Cardiac septum (tissue), 1 donor: Measurements from ENCODE around the gene MORF4L1. TPM values are rescaled to one million over a fixed set of nuclear protein-coding genes. Genes with fewer than 3 reads are reported as not detected.
"Not testable (repeated sequence)": the region's sequence is repeated elsewhere in the genome, so short reads cannot be mapped to it uniquely, and the experiment has no call there.

Experiments used
- DNase-seq: peaks from one replicate; pipeline ENCODE4 v3.0.0-alpha.2; 2020; ENCODE audit warnings: low spot score
- intact Hi-C: fragments of 100-400 bp; cut with DNase I; formaldehyde crosslinking; loops from one replicate; pipeline ENCODE4 v1.14.0; 2022
- total RNA-seq: library from RNA; stranded (reverse); fragmentation: NEBNext Ultra II Directional; extraction: Animal tissue kit (Norgen Biotek cat#: 25700); gene quantifications from one replicate; pipeline ENCODE4 v1.2.1, GENCODE V29; 2021
- donor health status: DM: no; HTN: no; CAD: no.

MORF4L1 gene
- total RNA-seq, 1 donor from 2014 or later = 335 TPM

DNA sequence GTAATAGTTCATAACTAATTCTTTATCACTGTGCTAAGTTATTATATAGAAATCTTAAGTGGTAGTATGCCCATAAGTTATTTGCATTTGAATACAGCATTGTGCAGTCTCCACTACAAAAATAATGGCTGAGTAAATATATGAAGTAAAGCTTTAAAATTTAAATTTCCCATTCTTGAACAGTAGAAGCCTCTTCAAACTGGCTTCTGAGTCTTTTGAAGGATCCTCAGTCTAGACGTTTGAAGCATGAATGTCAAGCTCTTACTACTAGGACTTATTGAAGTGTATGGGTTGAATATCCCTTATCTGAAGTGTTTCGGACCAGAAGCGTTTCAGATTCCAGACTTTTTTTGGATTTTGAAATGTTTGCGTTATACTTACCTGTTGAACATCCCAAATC, 16.3 kb downstream of the MORF4L1 start:
- DNase-seq = no peak
- intact Hi-C loops = no loop called here

DNA sequence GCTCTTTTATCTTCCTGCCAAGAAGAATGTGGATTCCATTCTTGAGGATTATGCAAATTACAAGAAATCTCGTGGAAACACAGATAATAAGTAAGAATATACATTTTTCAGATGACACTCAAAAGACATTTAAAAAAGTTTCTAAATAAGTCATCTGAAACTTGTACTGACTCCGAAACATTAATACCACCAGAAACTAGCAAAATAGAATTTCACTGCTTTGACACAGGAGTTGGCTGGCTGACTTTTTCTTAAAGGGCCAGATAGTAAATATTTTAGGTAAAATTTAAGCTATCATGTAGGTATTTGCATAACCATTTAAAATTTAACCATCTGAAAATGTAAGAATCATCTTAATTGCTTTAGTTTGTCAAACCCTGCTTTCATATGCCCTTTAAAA, 20.8 kb downstream of the MORF4L1 start:
- intact Hi-C loops = no loop called here

DNA sequence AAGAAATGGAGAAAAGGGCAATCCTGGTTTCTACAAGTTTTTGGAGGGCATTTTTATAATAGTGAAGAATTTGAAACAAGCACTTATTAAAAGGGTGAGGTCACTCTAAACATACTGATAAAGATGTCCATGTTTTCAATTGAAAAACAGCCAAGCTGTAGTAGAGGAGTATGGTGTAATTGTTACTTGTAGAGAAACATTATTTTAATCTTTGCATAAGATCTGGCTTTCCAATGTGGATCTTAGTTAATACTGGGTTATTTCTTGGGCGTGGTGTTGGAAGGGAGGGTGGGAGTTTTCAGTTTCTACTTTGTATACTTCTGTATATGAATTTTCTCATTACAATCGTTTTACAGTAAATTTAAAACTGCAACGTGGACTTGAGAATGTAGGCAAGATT, 22.8 kb downstream of the MORF4L1 start:
- intact Hi-C loops = no loop called here

More for the DNA sequence above, 20.8 kb downstream of the MORF4L1 start:
- DNase-seq = no peak

DNA sequence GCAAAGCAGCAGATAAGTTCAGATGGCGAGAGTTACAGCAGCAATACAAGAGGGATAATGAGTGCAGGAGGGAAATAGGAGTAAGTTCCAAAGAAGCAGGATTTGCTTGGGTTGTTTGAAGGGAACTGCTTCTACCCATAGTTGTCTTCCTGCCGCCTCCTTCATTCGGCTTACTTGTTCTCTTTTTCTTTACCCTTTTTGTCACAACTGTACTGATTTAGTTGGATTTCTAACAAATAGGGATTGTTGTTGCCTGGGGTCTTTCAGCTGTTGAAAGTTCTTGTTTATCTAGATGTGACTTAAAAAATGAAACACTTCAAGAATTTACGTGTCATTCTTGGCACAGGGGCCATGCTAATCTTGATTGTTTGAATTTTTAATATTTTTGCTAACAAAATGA, 25.9 kb downstream of the MORF4L1 start:
- intact Hi-C loops = no loop called here
- DNase-seq = no peak

More for the DNA sequence above, 22.8 kb downstream of the MORF4L1 start:
- DNase-seq = no peak

DNA sequence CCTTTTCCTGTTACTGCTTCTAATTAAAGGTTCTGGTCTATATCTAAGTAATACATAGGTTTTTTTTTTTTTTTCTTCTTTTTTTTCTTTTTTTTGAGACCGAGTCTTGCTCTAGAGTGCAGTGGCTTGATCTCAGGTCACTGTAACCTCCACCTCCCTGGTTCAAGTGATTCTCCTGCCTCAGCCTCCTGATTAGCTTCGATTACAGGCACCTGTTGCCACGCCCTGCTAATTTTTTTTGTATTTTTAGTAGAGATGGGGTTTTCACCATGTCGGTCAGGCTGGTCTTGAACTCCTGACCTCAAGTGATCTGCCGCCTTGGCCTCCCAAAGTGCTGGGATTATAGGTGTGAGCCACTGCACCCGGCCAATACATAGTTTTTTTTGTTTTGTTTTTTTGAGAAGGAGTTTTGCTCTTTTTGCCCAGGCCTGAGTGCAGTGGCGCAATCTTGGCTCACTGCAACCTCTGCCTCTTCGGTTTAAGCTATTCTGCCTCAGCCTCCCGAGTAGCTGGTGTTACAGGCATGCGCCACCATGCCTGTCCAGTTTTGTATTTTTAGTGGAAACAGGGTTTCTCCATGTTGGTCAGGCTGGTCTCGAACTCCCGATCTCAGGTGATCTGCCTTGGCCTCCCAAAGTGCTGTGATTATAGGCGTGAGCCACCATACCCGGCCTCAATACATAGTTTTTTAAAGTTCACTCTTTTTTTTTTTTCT, 28.3 kb downstream of the MORF4L1 start:
- intact Hi-C loops, DNase-seq: not testable (repeated sequence)

DNA sequence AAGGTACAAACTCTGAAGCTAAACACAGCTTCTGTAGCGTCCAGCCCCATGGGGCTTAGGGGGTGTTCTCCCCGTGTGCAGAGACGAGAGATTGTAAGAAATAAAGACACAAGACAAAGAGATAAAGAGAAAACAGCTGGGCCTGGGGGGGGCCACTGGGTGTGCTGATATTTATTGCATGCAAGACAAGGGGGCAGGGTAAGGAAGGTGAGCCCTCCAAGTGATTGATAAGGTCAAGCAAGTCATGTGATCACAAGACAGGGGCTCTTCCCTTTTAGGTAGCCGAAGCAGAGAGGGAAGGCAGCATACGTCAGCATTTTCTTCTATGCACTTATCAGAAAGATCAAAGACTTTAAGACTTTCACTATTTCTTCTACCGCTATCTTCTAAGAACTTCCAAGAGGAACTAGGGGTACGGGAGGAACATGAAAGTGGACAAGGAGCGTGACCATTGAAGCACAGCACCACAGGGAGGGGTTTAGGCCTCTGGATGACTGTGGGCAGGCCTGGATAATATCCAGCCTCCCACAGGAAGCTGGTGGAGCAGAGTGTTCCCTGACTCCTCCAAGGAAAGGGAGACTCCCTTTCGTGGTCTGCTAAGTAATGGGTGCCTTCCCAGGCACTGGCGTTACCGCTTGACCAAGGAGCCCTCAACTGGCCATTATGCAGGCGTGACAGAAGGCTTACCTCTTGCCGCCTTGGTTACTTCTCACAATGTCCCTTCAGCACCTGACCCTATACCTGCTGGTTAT, 29.8 kb downstream of the MORF4L1 start:
- DNase-seq, intact Hi-C loops: not testable (repeated sequence)

DNA sequence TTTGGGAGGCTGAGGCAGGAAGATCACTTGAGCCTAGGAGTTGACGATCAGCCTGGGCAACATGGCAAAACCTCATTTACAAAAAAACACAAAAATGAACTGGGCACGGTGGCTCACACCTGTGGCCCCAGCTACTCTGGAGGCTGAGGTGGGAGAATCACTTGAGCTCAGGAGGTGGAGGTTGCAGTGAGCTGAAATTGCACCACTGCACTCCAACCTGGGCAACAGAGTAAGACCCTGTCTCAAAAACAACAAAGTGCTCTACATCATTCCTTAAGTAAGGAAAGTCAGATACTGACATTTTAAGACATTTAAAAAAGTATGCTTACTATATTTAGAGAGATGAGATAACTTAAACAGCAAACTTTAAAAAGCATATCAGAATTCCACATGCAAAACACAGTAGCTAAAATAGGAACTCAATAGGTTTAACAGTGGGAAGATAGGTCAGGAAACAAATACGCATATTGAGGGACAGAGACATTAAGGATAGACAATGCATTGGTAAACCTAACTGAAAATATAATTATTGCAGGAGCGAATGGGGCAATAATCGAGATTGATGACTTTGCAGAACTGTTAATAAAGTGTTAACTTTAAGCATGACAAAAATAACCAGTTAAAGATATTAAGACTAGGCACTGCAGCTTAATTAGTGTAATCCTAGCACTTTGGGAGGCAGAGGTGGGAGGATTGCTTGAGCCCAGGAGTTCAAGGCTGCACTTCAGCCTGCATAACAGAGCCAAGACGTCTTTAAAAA, 32.1 kb downstream of the MORF4L1 start:
- intact Hi-C loops = no loop called here
- DNase-seq = no peak

DNA sequence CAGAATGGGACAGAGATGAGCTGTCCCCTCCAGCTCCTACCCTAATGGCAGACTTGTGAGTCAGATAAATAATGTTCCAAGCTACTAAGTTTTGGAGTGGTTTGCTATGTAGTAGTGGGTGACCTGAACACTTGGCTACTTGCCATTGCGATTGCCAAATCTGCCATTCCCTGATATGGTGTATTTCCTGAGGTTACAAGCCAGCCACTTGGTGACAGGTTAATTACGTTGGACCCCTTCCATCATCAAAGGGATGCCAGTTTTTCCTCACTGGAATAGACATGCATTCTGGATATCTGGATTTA, 33.6 kb downstream of the MORF4L1 start:
- DNase-seq = no peak
- intact Hi-C loops = no loop called here

DNA sequence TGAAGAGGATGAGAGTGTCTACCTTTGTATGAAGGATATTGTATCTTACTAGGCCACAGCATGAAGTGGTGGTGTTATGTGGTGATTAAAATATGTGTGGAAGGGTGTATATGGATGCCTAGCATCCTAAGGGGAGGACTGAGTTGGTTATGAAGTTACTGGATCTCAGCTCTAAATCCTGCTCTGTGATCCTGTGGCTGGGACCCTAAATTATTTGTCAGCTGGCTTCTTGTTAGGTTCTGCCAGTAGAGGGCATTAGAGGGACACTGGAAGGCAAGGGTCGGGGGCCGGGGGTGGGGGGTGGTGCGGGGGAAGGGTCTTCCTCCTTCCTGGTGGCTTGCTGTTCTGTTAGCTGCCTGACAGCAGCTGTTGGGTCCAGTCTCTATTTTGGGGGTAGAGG, 34.9 kb downstream of the MORF4L1 start:
- DNase-seq = no peak
- intact Hi-C loops = no loop called here

DNA sequence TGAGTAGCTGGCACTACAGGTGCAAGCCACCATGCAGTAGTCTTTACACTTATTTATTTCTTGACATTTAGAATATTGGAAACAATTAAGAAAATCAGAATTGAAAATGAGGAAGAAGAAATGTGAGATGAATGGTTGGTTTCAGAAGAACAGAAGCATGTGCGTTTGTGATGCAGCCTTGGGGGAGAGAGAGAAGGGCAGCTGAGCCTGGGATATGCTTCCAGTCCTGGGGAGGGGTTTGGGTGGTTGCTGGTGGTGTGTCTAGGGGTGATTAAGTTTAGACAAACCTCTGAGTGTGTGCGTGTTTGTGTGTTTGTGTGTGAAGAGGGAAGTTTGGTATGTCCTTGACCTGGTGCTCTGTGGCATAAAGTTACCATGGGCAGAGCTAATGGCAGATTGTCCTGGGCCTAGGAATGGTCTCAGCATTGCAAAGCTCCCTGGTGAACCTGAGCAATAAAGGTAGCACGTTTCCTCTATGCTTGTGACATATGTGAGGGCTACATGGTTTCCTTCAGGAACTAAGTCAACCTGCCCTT, 36.5 kb downstream of the MORF4L1 start:
- DNase-seq = no peak
- intact Hi-C loops = no loop called here

DNA sequence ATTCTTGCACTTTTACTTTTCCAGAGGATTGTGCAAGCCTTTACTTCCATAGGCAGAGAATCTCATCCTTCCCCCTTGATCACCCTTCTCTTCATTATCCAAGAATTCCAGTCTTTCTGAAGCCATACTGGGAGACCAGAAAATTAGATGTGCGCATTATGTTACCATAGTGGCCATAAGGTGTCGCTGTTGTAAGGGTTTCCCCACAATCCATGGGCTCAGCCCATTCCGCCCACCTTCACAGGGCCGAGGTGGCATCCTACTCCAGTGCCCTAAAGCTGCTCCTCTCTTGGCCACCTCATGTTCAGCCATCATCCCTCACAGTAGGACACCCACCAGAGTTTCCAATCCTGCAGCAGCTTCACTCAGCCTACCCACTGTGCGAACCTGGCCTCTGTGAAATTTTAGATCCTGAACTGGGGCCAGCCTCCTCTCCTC, 37.1 kb downstream of the MORF4L1 start:
- intact Hi-C loops = loop anchor here (2.0 to 5.0 kb wide), 2 partner anchors 72 to 275 kb away; no protein-coding TSS in a partner anchor
- no peak for DNase-seq

DNA sequence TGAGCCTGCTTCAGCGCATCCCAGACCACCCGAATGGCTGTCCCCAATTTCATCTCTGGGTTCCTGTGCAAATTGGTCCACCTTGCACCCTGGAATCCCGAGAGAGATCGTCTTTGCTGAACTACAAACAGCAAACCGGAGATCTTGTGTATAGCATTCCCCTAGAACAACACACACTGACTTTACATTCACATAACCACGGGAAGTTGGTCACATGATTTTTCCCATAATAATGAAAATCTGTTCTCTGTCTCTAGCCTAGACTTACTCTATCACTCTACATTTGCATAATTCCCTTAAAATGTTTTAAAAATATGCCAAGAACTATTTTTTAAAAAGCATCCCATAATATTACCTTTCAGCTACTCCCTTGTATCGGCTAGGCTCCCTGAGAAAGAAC, 37.6 kb downstream of the MORF4L1 start:
- DNase-seq = no peak
- intact Hi-C loops = loop anchor here (2.0 to 5.0 kb wide), 2 partner anchors 72 to 275 kb away; no protein-coding TSS in a partner anchor

DNA sequence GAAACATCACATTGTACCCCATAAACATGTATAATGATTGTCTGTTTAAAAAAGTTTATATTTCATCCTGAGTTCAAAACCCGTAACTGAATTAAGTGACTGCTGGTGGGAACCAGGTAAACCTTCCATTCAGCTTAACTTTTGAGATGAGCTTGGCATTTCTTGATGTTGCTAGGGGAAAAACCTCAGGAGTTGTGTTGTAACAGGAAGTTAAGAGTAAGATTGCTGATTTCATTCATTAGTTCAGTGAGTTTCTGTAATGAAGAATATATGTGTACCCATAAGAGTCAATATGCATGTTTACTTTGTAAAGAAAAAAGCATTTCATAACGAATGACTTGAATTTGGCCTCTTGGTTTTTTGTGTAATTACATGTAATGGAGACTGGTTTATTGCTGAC, 39.6 kb downstream of the MORF4L1 start:
- intact Hi-C loops = loop anchor here (5.0 kb wide), 1 partner anchor 70 kb away; no protein-coding TSS in a partner anchor

DNA sequence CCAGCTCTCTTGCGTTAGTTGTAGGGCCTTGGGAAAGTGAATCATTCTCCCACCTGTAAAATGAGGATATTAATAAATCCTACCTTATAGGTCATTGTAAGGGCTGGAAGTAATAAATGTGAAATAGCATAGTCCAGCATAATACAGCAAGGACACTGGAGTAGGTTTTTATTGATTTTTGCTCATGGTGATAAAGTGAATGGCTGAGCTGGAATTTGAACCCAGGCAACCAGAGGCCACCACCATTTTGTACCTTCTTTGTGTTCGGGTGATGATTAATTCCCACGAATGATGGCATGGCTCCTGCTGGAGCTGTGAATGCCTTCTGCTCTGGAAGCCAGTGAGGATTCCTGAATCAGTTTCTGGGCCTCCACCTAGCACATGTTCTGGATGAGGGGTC, 40.3 kb downstream of the MORF4L1 start:
- intact Hi-C loops = loop anchor here (5.0 kb wide), 1 partner anchor 69 kb away; no protein-coding TSS in a partner anchor
- DNase-seq = no peak

More for the DNA sequence above, 39.6 kb downstream of the MORF4L1 start:
- no peak for DNase-seq

DNA sequence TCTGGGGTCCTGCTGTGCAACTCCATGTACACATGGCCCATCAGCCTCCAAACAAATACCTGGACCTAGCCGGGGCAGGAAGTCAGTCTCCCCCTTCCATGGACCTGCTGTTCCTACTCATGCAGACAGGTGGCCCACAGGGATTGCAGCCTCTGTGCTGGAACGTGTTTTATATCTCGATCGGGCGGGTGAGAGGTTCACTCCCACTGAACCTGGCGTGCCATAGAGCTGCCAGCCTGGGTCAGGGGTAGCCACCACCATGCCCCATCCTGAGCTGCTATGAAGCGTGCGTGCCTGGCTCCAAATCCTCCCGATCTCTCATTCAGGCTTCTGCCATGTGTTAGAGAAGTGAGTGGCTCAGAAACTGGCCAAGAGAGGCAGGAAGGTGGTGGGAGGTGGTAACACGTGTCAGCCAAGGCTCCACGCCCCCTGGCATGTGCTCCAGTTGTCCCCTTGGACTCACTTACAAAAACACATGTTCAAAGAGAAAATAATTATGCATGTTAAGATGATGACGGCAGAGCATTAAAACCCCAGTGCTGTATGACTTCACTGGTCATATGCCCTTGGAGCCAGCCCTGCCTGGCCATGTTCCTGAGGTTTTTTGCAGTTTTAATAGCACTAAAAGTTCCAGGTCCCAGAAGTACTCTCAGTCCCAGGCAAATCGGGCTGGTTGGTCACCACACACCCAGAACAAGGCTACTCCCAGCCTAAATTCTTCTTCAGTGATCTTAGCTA, 41.5 kb downstream of the MORF4L1 start:
- DNase-seq = no peak
- intact Hi-C loops = loop anchor here (5.0 kb wide), 1 partner anchor 68 kb away; no protein-coding TSS in a partner anchor

DNA sequence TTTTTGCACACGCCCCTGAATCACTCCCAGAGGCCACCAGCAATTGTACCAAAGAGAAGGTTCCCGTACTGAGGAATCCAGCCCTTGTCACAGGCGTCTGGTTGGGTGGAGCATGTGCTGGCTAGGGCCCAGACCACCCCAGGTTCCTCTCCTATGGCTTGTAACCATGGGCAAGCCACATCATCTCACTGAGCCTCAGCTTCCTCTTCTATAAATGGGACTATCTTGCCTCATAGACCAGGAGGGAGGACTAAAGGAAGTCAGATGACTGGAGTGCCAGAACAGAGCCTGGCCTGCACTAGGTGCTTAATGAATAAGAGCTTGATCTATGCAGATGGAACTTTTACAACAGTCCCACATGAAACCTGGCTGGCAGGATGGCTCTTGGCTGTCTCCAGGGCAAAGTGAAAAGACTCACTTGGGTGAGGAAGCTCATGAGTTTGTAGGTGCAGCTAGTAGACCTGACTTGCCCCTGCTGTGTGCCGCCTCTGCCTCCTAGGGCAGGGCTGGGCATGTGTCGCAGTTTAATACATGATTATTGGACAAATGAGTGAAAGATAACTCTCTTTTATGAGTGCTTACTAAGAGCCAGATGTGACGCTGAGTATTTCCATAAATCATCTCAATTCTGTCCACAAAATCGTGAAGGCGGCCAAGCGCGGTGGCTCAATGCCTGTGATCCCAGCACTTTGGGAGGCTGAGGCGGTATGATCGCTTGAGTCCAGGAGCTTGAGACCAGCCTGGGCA, 42.8 kb downstream of the MORF4L1 start:
- no peak for DNase-seq
- intact Hi-C loops = no loop called here

DNA sequence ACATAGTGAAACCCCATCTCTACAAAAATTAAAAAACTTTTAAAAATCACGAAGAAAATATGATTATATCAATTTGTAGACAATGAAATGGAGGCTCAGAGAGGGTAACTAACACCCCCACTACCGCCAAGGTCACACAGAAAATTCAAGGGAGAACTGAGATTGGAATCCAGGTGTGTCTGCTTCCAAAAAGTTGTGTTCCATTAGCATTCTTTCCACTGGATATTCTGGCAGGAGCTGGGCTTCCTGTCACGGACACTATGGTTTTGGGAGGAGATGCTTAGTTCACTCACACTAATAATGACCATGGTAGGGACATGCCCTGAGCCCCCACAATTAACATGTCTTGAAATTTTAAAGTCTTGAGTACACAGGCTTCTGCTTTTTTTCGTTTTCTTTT, 43.4 kb downstream of the MORF4L1 start:
- DNase-seq = no peak
- intact Hi-C loops = no loop called here

DNA sequence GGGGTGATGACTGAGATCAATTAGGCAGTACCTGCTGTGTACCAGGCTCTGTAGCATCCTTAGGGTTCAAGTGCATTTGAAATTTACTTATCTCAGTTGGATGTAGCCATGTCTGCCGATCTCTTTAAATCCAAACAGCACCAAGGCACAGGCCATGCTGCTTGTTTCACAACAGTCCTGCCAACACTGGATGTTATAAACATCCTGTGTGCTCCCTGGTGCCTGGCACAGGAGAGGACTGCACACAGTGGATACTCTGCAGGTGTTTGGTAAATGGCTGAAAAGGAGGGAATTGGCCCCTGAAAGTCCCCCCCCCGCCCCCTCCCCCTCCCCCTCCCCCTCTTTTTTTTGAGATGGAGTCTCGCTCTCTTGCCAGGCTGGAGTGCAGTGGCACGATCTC, 45.2 kb downstream of the MORF4L1 start:
- intact Hi-C loops = no loop called here
- no peak for DNase-seq

DNA sequence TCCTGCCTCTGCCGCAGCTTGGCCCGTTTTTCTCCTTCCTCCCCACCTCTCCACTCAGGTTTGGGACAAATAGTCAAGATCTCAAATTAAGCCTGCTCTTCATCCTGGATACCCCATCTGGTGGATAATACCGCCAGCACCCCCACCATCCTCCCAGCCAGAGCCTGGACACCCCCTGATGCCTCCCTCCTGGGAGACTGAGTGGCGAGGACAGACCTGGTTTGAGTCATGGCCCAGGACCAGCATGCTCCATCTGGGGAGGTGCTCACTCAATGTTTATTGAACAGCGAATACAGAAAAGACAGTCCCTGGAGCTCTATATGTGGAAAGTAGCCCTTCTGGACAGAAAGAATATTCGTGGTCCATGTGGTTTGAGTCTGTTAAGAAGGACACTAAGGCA, 48.8 kb downstream of the MORF4L1 start:
- intact Hi-C loops = no loop called here
- DNase-seq = no peak
